H9 (cell line): ENCODE results near the gene PLD3. TPM values are rescaled to one million over a fixed set of nuclear protein-coding genes. Genes with fewer than 3 reads are reported as not detected.

Experiments used
- DNase-seq: peaks from one replicate; pipeline ENCODE4 v3.0.0-alpha.2; 2017
- H2AFZ ChIP-seq: one replicate; pipeline ENCODE4 v1.6.1; 2013; ENCODE audit warnings: mild to moderate bottlenecking, low read length, control low read depth, moderate library complexity
- H2AK5ac ChIP-seq: 2 replicates; pipeline ENCODE4 v1.6.1; 2013; ENCODE audit warnings: low read length, control low read depth, mixed read lengths; ENCODE audit not compliant: insufficient read length
- H2BK120ac ChIP-seq: one replicate; pipeline ENCODE4 v1.6.1; 2013; ENCODE audit warnings: low read depth, mild to moderate bottlenecking, low read length, control low read depth, inconsistent platforms; ENCODE audit not compliant: poor library complexity, severe bottlenecking
- H2BK12ac ChIP-seq: 2 replicates; pipeline ENCODE4 v1.6.1; 2013; ENCODE audit warnings: low read length, control low read depth, mixed read lengths, low read depth; ENCODE audit not compliant: insufficient read length
- H2BK15ac ChIP-seq: 2 replicates; pipeline ENCODE4 v1.6.1; 2013; ENCODE audit warnings: low read depth, low read length, control low read depth
- H2BK20ac ChIP-seq: one replicate; pipeline ENCODE4 v1.6.1; 2013; ENCODE audit warnings: low read depth, mild to moderate bottlenecking, low read length, control low read depth, inconsistent platforms; ENCODE audit not compliant: poor library complexity, severe bottlenecking
- H2BK5ac ChIP-seq: 2 replicates; pipeline ENCODE4 v1.6.1; 2013; ENCODE audit warnings: low read length, control low read depth, mixed read lengths; ENCODE audit not compliant: insufficient read length
- H3K14ac ChIP-seq: 2 replicates; pipeline ENCODE4 v1.6.1; 2013; ENCODE audit warnings: low read length, control low read depth; ENCODE audit not compliant: insufficient read depth
- H3K18ac ChIP-seq: 2 replicates; pipeline ENCODE4 v1.6.1; 2013; ENCODE audit warnings: low read depth, mild to moderate bottlenecking, mixed read lengths, low read length, control low read depth; ENCODE audit not compliant: insufficient read length
- H3K23ac ChIP-seq: 2 replicates; pipeline ENCODE4 v1.6.1; 2013; ENCODE audit warnings: low read length, control low read depth, mixed read lengths, low read depth; ENCODE audit not compliant: insufficient read length
- H3K23me2 ChIP-seq: 2 replicates; pipeline ENCODE4 v1.6.1; 2013; ENCODE audit warnings: low read depth, mild to moderate bottlenecking, mixed read lengths, low read length, control low read depth; ENCODE audit not compliant: insufficient read length, poor library complexity, severe bottlenecking
- H3K27ac ChIP-seq: 2 replicates; pipeline ENCODE4 v1.5.1; 2013; ENCODE audit warnings: low read length, control low read depth, mixed read lengths, low read depth; ENCODE audit not compliant: insufficient read length
- H3K27me3 ChIP-seq: 2 replicates; pipeline ENCODE4 v1.6.1; 2013; ENCODE audit warnings: low read length, control low read depth, inconsistent platforms; ENCODE audit not compliant: insufficient read depth
- H3K4ac ChIP-seq: 2 replicates; pipeline ENCODE4 v1.6.1; 2013; ENCODE audit warnings: low read depth, mild to moderate bottlenecking, control low read depth, inconsistent platforms, low read length, moderate library complexity
- H3K4me1 ChIP-seq: 2 replicates; pipeline ENCODE4 v1.6.1; 2013; ENCODE audit warnings: low read length, control low read depth, inconsistent platforms; ENCODE audit not compliant: insufficient read depth
- H3K4me2 ChIP-seq: 2 replicates; pipeline ENCODE4 v1.6.1; 2013; ENCODE audit warnings: low read length, control low read depth, mixed read lengths; ENCODE audit not compliant: insufficient read length, insufficient read depth
- H3K56ac ChIP-seq: 2 replicates; pipeline ENCODE4 v1.6.1; 2013; ENCODE audit warnings: low read depth, mild to moderate bottlenecking, mixed read lengths, low read length, control low read depth; ENCODE audit not compliant: insufficient read length
- H3K79me1 ChIP-seq: 2 replicates; pipeline ENCODE4 v1.6.1; 2013; ENCODE audit warnings: low read depth, mild to moderate bottlenecking, moderate library complexity, low read length, control low read depth, inconsistent platforms; ENCODE audit not compliant: insufficient read depth, poor library complexity, severe bottlenecking
- H3K79me2 ChIP-seq: 2 replicates; pipeline ENCODE4 v1.6.1; 2013; ENCODE audit warnings: low read length, control low read depth, inconsistent platforms; ENCODE audit not compliant: insufficient read depth
- H3K9ac ChIP-seq: 2 replicates; pipeline ENCODE4 v1.6.1; 2013; ENCODE audit warnings: low read length, control low read depth, mixed read lengths; ENCODE audit not compliant: insufficient read length; ENCODE audit errors: extremely low read depth
- H3K9me3 ChIP-seq: one replicate; pipeline ENCODE4 v1.6.1; 2013; ENCODE audit warnings: low read depth, low read length, inconsistent platforms; ENCODE audit not compliant: control insufficient read depth
- H3T11ph ChIP-seq: one replicate; pipeline ENCODE4 v1.6.1; 2013; ENCODE audit warnings: mild to moderate bottlenecking, low read length, control low read depth, inconsistent platforms
- H4K20me1 ChIP-seq: one replicate; pipeline ENCODE4 v1.6.1; 2013; ENCODE audit not compliant: control insufficient read depth, insufficient read length, insufficient read depth
- H4K5ac ChIP-seq: 2 replicates; pipeline ENCODE4 v1.6.1; 2013; ENCODE audit warnings: low read depth, mild to moderate bottlenecking, mixed read lengths, low read length, control low read depth; ENCODE audit not compliant: insufficient read length
- H4K8ac ChIP-seq: replicated peaks from 2 replicates; pipeline ENCODE4 v1.6.1; 2013; ENCODE audit warnings: low read length, control low read depth, mixed read lengths, low read depth; ENCODE audit not compliant: insufficient read length
- H4K91ac ChIP-seq: 2 replicates; pipeline ENCODE4 v1.6.1; 2013; ENCODE audit warnings: low read depth, mild to moderate bottlenecking, moderate library complexity, mixed read lengths, low read length, control low read depth; ENCODE audit not compliant: insufficient read length
- H3K27ac Mint-ChIP-seq, 3 experiments: 2 replicates in 2 of 3; 3 replicates in 1 of 3; pipeline ENCODE4 v1.8.0; 2020 to 2021; ENCODE audit warnings: mixed read lengths in 3 of 3, mild to moderate bottlenecking in 1 of 3, moderate library complexity in 1 of 3
- H3K27me3 Mint-ChIP-seq: 2 replicates; pipeline ENCODE4 v1.8.0; 2021; ENCODE audit warnings: low read depth, mild to moderate bottlenecking, moderate library complexity, mixed read lengths
- H3K36me3 Mint-ChIP-seq, 3 experiments: 2 replicates in 2 of 3; 3 replicates in 1 of 3; pipeline ENCODE4 v1.8.0; 2020 to 2021; ENCODE audit warnings: low read depth in 3 of 3, mixed read lengths in 3 of 3; ENCODE audit not compliant: insufficient read depth in 1 of 3
- H3K4me1 Mint-ChIP-seq, 2 experiments: 2 replicates each; pipeline ENCODE4 v1.8.0; 2020; ENCODE audit warnings: mixed read lengths in 2 of 2
- H3K4me3 Mint-ChIP-seq, 2 experiments: 2 replicates in 1 of 2; 3 replicates in 1 of 2; pipeline ENCODE4 v1.8.0; 2020 to 2021; ENCODE audit warnings: mild to moderate bottlenecking in 2 of 2, mixed read lengths in 2 of 2, moderate library complexity in 1 of 2
- H3K9me3 Mint-ChIP-seq, 2 experiments: 2 replicates in 1 of 2; 3 replicates in 1 of 2; pipeline ENCODE4 v1.8.0; 2020; ENCODE audit warnings: mild to moderate bottlenecking in 2 of 2, mixed read lengths in 2 of 2, moderate library complexity in 1 of 2
- CTCF ChIP-seq: fragments of 200-600 bp; sonication (generic); conservative IDR thresholded peaks from 3 replicates; pipeline ENCODE4 v1.8.0; 2021; ENCODE audit warnings: antibody characterized with exemption, mild to moderate bottlenecking
- WGBS: extraction: QIAGEN DNeasy Blood & Tissue Kit; methylation state at CpG from one replicate; pipeline ENCODE4 v1.1.7; 2013; ENCODE audit warnings: missing lambda C conversion rate, low lambda C conversion rate, mixed read lengths; ENCODE audit not compliant: insufficient read length; ENCODE audit errors: extremely low coverage; 5-methylcytosine and 5-hydroxymethylcytosine counted together
- total RNA-seq: library from RNA; stranded (reverse); gene quantifications from 2 replicates; pipeline ENCODE4 v1.2.1, GENCODE V29; 2021

The PLD3 gene
- total RNA-seq, 1 experiment from 2014 or later, result 194 TPM

GRCh38 chr19:40309666-40310065 lies 38.8 kb upstream of the PLD3 start:
- H3K79me1 ChIP-seq, result no peaks in the 10 kb centered on the region
- no peaks in the 10 kb centered on the region for H3K27me3 Mint-ChIP-seq
- no peaks in the 10 kb centered on the region for H3K23me2 ChIP-seq
- H3K27ac ChIP-seq, result no peak overlapping the region
- H4K5ac ChIP-seq, result no peak overlapping the region
- TF ChIP-seq CTCF, result no peak
- H2BK5ac ChIP-seq, result no peak overlapping the region
- no peaks in the 10 kb centered on the region for H3K9me3 Mint-ChIP-seq
- H4K8ac ChIP-seq, result no peak overlapping the region
- no peaks in the 10 kb centered on the region for H3K36me3 Mint-ChIP-seq
- H3K4ac ChIP-seq, result no peak overlapping the region
- no peak overlapping the region for H3K14ac ChIP-seq
- no peaks in the 10 kb centered on the region for H4K20me1 ChIP-seq
- no peak overlapping the region for H3K9ac ChIP-seq
- H2BK15ac ChIP-seq, result no peak overlapping the region
- no peak overlapping the region for H3K4me3 Mint-ChIP-seq
- H3K79me2 ChIP-seq, result no peaks in the 10 kb centered on the region
- no peaks in the 10 kb centered on the region for H3K4me1 ChIP-seq
- H3K4me2 ChIP-seq, result no peak overlapping the region
- H3K27me3 ChIP-seq, result no peaks in the 10 kb centered on the region
- H3K18ac ChIP-seq, result no peak overlapping the region
- H2BK12ac ChIP-seq, result no peak overlapping the region
- WGBS, result no CpG with 5 or more reads among the region's 1 CpG
- H2AK5ac ChIP-seq, result no peak overlapping the region
- DNase-seq, result no peak
- no peak overlapping the region for H3K23ac ChIP-seq
- no peak overlapping the region for H3T11ph ChIP-seq
- no peak overlapping the region for H2AFZ ChIP-seq
- no peak overlapping the region for H3K56ac ChIP-seq
- no peak overlapping the region for H4K91ac ChIP-seq
- H2BK20ac ChIP-seq, result no peak overlapping the region
- H3K9me3 ChIP-seq, result no peaks in the 10 kb centered on the region
- peaks cover under 1 to 5% of the 10 kb centered on the region in 2 experiments; a peak in 3 of 4 replicates for H3K4me1 Mint-ChIP-seq
- no peak overlapping the region for H3K27ac Mint-ChIP-seq
- H2BK120ac ChIP-seq, result no peak overlapping the region
